Jurkat, Clone E6-1 (cell line): ENCODE measurements around the gene PEX12. TPM values are rescaled to one million over a fixed set of nuclear protein-coding genes. Genes with fewer than 3 reads are reported as not detected.
"Not testable (repeated sequence)": the region's sequence is repeated elsewhere in the genome, so short reads cannot be mapped to it uniquely, and the experiment has no call there.

ENCODE experiments used
- DNase-seq: peaks from one replicate; pipeline ENCODE4 v3.0.0-alpha.2; 2011; ENCODE audit warnings: low read depth, low spot score
- H3K4me3 ChIP-seq: 2 replicates; pipeline ENCODE4 v1.5.1; 2011; ENCODE audit warnings: mild to moderate bottlenecking, low read length, control low read depth, moderate library complexity
- polyA plus RNA-seq: library from polyadenylated mRNA; unstranded; fragments of >200 nt; gene quantifications from one replicate; pipeline ENCODE4 v1.2.1, GENCODE V29; 2012; ENCODE audit warnings: missing spikeins; ENCODE audit not compliant: insufficient read length, insufficient read depth

PEX12 gene
- polyA plus RNA-seq: 6.6 TPM

GRCh38 chr17:35578197-35578928, at the start of gene PEX12:
TSS of gene PEX12 (minus strand) at chr17:35578571. CDS start at chr17:35578021, 550 bp downstream.
- peak; percentile 92 for DNase-seq
- H3K4me3 ChIP-seq: peak within 1 kb of the TSS; percentile 90

- no peak overlapping the region for H3K4me3 ChIP-seq
- no peak for DNase-seq
Observed at GRCh38 chr17:35627417-35627816, 49.0 kb upstream of the PEX12 start.

GRCh38 chr17:35621768-35622167, 43.4 kb upstream of the PEX12 start:
- no peak for DNase-seq
- H3K4me3 ChIP-seq: no peak overlapping the region

- no peak for DNase-seq
Observed at GRCh38 chr17:35618628-35619027, 40.3 kb upstream of the PEX12 start.

GRCh38 chr17:35617505-35617904, 39.1 kb upstream of the PEX12 start:
- H3K4me3 ChIP-seq: no peak overlapping the region
- no peak for DNase-seq

More at GRCh38 chr17:35618628-35619027, 40.3 kb upstream of the PEX12 start:
- no peak overlapping the region for H3K4me3 ChIP-seq

GRCh38 chr17:35616536-35616935, 38.2 kb upstream of the PEX12 start:
- no peak for DNase-seq
- H3K4me3 ChIP-seq: no peak overlapping the region

GRCh38 chr17:35614810-35615209, 36.4 kb upstream of the PEX12 start:
- DNase-seq: no peak

GRCh38 chr17:35612924-35613521, 34.7 kb upstream of the PEX12 start:
- peak; percentile 42 for DNase-seq

More at GRCh38 chr17:35614810-35615209, 36.4 kb upstream of the PEX12 start:
- no peak overlapping the region for H3K4me3 ChIP-seq

GRCh38 chr17:35610746-35611145, 32.4 kb upstream of the PEX12 start:
- not testable (repeated sequence) for DNase-seq, H3K4me3 ChIP-seq

More at GRCh38 chr17:35612924-35613521, 34.7 kb upstream of the PEX12 start:
- no peak overlapping the region for H3K4me3 ChIP-seq

GRCh38 chr17:35609831-35610230, 31.5 kb upstream of the PEX12 start:
- DNase-seq: no peak
- H3K4me3 ChIP-seq: no peak overlapping the region

- DNase-seq: no peak
- no peak overlapping the region for H3K4me3 ChIP-seq
Observed at GRCh38 chr17:35607239-35607847, 29.0 kb upstream of the PEX12 start.

- no peak for DNase-seq
- no peak overlapping the region for H3K4me3 ChIP-seq
Observed at GRCh38 chr17:35605678-35606077, 27.3 kb upstream of the PEX12 start.

- H3K4me3 ChIP-seq: no peak overlapping the region
- DNase-seq: no peak
Observed at GRCh38 chr17:35603674-35604073, 25.3 kb upstream of the PEX12 start.

- no peak overlapping the region for H3K4me3 ChIP-seq
- no peak for DNase-seq
Observed at GRCh38 chr17:35597604-35598003, 19.2 kb upstream of the PEX12 start.

GRCh38 chr17:35596530-35597233, 18.3 kb upstream of the PEX12 start:
- H3K4me3 ChIP-seq: no peak overlapping the region
- no peak for DNase-seq

GRCh38 chr17:35596072-35596471, 17.7 kb upstream of the PEX12 start:
- H3K4me3 ChIP-seq: no peak overlapping the region
- DNase-seq: no peak

- no peak for DNase-seq
- H3K4me3 ChIP-seq: peak overlapping the region; percentile 97
Observed at GRCh38 chr17:35588196-35588920, 10.0 kb upstream of the PEX12 start.

GRCh38 chr17:35587074-35587961, 8.9 kb upstream of the PEX12 start, which contains the start of gene AP2B1:
TSS of gene AP2B1 (plus strand) at chr17:35587322. CDS start at chr17:35594031, 6,709 bp downstream.
- H3K4me3 ChIP-seq: peak within 1 kb of the TSS; percentile 97
- peak; percentile 98 for DNase-seq
